MM.1S (cell line): ENCODE measurements around the gene HSD17B3.

Experiments
- DNase-seq: peaks from one replicate; pipeline ENCODE4 v3.0.0-alpha.2; 2015
- H2AFZ ChIP-seq: fragments of 300-600 bp; sonication (generic); 2 replicates; pipeline ENCODE4 v1.6.0; 2016; ENCODE audit warnings: antibody characterized with exemption, low read length
- H3F3A ChIP-seq: fragments of 300-600 bp; sonication (generic); 2 replicates; pipeline ENCODE4 v1.6.1; 2016; ENCODE audit warnings: mild to moderate bottlenecking, antibody characterized with exemption, low read length, moderate library complexity, mixed read lengths; ENCODE audit not compliant: insufficient read depth
- H3K27ac ChIP-seq: fragments of 300-600 bp; sonication (generic); 2 replicates; pipeline ENCODE4 v1.5.1; 2016; ENCODE audit warnings: mild to moderate bottlenecking, low read length
- H3K27me3 ChIP-seq: fragments of 300-600 bp; sonication (generic); replicated peaks from 2 replicates; pipeline ENCODE4 v1.6.0; 2016; ENCODE audit warnings: low read length; ENCODE audit not compliant: insufficient read depth
- H3K36me3 ChIP-seq: fragments of 300-600 bp; sonication (generic); replicated peaks from 2 replicates; pipeline ENCODE4 v1.6.1; 2016; ENCODE audit warnings: mild to moderate bottlenecking, low read length, mixed read lengths; ENCODE audit not compliant: insufficient read depth
- H3K4me1 ChIP-seq: fragments of 300-600 bp; sonication (generic); 2 replicates; pipeline ENCODE4 v1.6.1; 2016; ENCODE audit warnings: low read length, mixed read lengths
- H3K4me2 ChIP-seq: fragments of 300-600 bp; sonication (generic); 2 replicates; pipeline ENCODE4 v1.6.0; 2016; ENCODE audit warnings: low read depth, low read length
- H3K4me3 ChIP-seq: fragments of 300-600 bp; sonication (generic); 2 replicates; pipeline ENCODE4 v1.5.1; 2016; ENCODE audit warnings: low read length, mixed read lengths
- H3K79me2 ChIP-seq: fragments of 300-600 bp; sonication (generic); 2 replicates; pipeline ENCODE4 v1.6.1; 2016; ENCODE audit warnings: mixed run types, low read length, mixed read lengths
- H3K9ac ChIP-seq: fragments of 300-600 bp; sonication (generic); 2 replicates; pipeline ENCODE4 v1.6.1; 2016; ENCODE audit warnings: low read length, mixed read lengths
- H3K9me2 ChIP-seq: fragments of 300-600 bp; sonication (generic); replicated peaks from 2 replicates; pipeline ENCODE4 v1.6.1; 2016; ENCODE audit warnings: mild to moderate bottlenecking, low read length, mixed read lengths; ENCODE audit not compliant: insufficient read depth
- H3K9me3 ChIP-seq: fragments of 300-600 bp; sonication (generic); replicated peaks from 2 replicates; pipeline ENCODE4 v1.6.1; 2016; ENCODE audit warnings: mild to moderate bottlenecking, low read length, mixed read lengths; ENCODE audit not compliant: insufficient read depth
- H4K20me1 ChIP-seq: fragments of 300-600 bp; sonication (generic); 2 replicates; pipeline ENCODE4 v1.6.1; 2016; ENCODE audit warnings: mild to moderate bottlenecking, low read length, moderate library complexity, mixed read lengths; ENCODE audit not compliant: insufficient read depth
- CTCF ChIP-seq: fragments of 300-600 bp; sonication (generic); IDR thresholded peaks from 2 replicates; pipeline ENCODE4 v1.5.1; 2016; ENCODE audit warnings: antibody characterized with exemption, low read length, mixed read lengths
- EZH2 ChIP-seq: fragments of 300-600 bp; sonication (generic); optimal IDR thresholded peaks from 2 replicates; pipeline ENCODE3; 2017; ENCODE audit warnings: low read depth, mild to moderate bottlenecking, antibody characterized with exemption, low read length, mixed read lengths
- EZH2phosphoT487 ChIP-seq: fragments of 300-600 bp; sonication (generic); IDR thresholded peaks from 2 replicates; pipeline ENCODE4 v1.6.1; 2018; ENCODE audit warnings: antibody characterized with exemption, low read length

The HSD17B3 gene

GRCh38 chr9:96204853-96205252 is 97.1 kb downstream of the HSD17B3 start:
- H3K4me3 ChIP-seq, result no peak overlapping the region
- no peaks in the 10 kb centered on the region for H3K36me3 ChIP-seq
- no peak overlapping the region for H3K9ac ChIP-seq
- DNase-seq, result no peak
- H3K4me2 ChIP-seq, result no peak overlapping the region
- no peaks in the 10 kb centered on the region for H3K9me3 ChIP-seq
- no peaks in the 10 kb centered on the region for H4K20me1 ChIP-seq
- no peaks in the 10 kb centered on the region for H3K79me2 ChIP-seq
- no peaks in the 10 kb centered on the region for H3K27me3 ChIP-seq
- no peaks in the 10 kb centered on the region for H3K9me2 ChIP-seq
- TF ChIP-seq EZH2 (no peak), CTCF (no peak), EZH2phosphoT487 (no peak)
- H3K27ac ChIP-seq, result no peak overlapping the region
- no peaks in the 10 kb centered on the region for H3K4me1 ChIP-seq
- no peaks in the 10 kb centered on the region for H3F3A ChIP-seq
- no peak overlapping the region for H2AFZ ChIP-seq

DNA sequence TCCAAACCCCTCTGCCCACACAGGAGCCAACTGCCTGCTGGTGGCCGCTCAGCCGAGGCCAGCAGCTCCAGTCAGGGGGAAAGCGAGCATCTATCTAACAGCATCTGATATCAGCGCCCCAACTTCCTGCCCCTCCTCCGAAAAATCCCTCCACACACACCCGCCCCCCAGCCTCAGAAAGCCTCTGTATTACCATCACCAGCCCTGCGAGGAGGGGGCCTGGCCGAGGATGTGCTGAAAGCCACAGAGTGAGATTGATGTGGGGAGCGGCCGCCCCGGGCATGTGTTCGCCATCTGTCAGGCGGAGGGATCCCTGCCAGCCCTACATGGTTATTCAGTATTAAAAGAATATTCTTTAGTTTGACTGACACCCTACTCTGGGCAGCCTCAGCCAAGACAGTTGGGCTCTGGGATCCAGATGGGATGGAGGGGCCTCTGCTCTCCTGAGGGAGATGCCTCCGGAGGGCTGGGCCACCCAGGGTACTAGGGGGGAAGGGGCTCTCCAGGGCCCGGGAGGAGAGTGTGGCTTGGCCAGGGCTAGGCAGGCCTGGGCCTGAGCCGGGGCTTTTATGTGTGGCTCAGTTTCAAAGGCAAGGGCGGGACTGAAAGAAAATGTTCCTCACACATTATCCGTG is 98.0 kb downstream of the HSD17B3 start:
- Histone ChIP-seq H3K36me3 (no peaks in the 10 kb centered on the region), H2AFZ (no peak overlapping the region), H3K27me3 (no peaks in the 10 kb centered on the region), H3K4me3 (no peak overlapping the region), H3K4me1 (no peaks in the 10 kb centered on the region), H3K27ac (no peak overlapping the region), H3K9me3 (no peaks in the 10 kb centered on the region), H3K9me2 (no peaks in the 10 kb centered on the region), H3K9ac (no peak overlapping the region), H3K79me2 (no peaks in the 10 kb centered on the region), H3K4me2 (no peak overlapping the region), H4K20me1 (no peaks in the 10 kb centered on the region), H3F3A (no peaks in the 10 kb centered on the region)
- DNase-seq, result no peak
- TF ChIP-seq CTCF (no peak), EZH2 (no peak), EZH2phosphoT487 (no peak)

DNA sequence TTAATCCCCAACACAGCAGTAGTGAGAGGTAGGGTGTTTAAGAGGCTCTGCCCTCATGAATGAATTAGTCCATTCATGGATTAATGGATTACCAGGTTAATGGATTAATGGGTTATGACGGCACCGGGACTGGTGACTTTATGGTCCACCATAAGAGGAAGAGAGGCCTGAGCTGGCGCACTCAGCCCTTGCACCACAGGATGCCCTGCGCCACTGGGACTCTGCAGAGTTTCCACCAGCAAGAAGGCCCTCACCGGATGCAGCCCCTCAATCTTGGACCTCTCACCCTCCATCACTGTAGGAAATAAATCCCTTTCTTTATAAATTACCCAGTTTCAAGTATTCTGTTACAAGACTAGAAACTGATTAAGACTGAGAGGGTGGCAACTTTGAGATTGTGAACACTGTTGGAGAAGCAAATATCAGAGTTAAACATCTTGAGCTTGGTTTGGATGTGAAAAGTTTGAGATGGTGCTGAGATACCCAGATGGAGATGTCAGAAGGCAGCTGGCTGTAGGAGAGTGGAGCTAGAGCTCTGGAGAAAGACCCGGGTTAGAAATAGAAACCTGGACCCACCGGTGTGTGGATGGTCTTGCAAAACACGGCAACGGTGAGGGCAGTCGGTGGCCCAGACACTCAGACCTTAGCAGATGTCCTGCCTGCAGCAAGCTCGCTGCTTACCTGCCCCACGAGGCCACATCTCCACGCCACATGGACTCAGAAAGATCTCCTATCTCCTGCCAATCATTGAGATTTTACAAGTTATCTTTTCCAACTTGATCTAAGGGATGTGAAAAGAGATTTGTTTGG is 98.8 kb downstream of the HSD17B3 start:
- Histone ChIP-seq H3K9ac (no peak overlapping the region), H3K4me3 (no peak overlapping the region), H3K9me3 (no peaks in the 10 kb centered on the region), H3K36me3 (no peaks in the 10 kb centered on the region), H3K9me2 (no peaks in the 10 kb centered on the region), H3K4me1 (no peaks in the 10 kb centered on the region), H2AFZ (no peak overlapping the region), H3K27ac (no peak overlapping the region), H4K20me1 (no peaks in the 10 kb centered on the region), H3F3A (no peaks in the 10 kb centered on the region), H3K4me2 (no peak overlapping the region), H3K79me2 (no peaks in the 10 kb centered on the region), H3K27me3 (no peaks in the 10 kb centered on the region)
- no peak for DNase-seq
- TF ChIP-seq CTCF, result no peak
- no peak for TF ChIP-seq EZH2
- no peak for TF ChIP-seq EZH2phosphoT487
